ENCODE results near the gene EML2.

GRCh38 chr19:45608948-45609347 is 30.2 kb downstream of the EML2 start:
- TF ChIP-seq, protein P1, sequence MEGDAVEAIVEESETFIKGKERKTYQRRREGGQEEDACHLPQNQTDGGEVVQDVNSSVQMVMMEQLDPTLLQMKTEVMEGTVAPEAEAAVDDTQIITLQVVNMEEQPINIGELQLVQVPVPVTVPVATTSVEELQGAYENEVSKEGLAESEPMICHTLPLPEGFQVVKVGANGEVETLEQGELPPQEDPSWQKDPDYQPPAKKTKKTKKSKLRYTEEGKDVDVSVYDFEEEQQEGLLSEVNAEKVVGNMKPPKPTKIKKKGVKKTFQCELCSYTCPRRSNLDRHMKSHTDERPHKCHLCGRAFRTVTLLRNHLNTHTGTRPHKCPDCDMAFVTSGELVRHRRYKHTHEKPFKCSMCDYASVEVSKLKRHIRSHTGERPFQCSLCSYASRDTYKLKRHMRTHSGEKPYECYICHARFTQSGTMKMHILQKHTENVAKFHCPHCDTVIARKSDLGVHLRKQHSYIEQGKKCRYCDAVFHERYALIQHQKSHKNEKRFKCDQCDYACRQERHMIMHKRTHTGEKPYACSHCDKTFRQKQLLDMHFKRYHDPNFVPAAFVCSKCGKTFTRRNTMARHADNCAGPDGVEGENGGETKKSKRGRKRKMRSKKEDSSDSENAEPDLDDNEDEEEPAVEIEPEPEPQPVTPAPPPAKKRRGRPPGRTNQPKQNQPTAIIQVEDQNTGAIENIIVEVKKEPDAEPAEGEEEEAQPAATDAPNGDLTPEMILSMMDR (IDR thresholded peaks at IDR 0.05 in 4 of 5, conservative IDR thresholded peaks at IDR 0.05 in 1 of 5) = no peak
- TF ChIP-seq POLR2A (IDR thresholded peaks at IDR 0.05) = no peak
